ENCODE results near the gene STXBP6.

- no peak for TF ChIP-seq POLR2AphosphoS5 (IDR thresholded peaks at IDR 0.05; ENCODE audit: borderline replicate concordance, low read depth, low read length)
- TF ChIP-seq EZH2 (IDR thresholded peaks at IDR 0.05) = no peak
Observed at GRCh38 chr14:24927809-24928208, 122.1 kb downstream of the STXBP6 start.
